Right lobe of liver (tissue), 4 donors: ENCODE results near the gene HNRNPLL.

Source experiments
- CTCF ChIP-seq, 4 donors: fragments of 200-600 bp in 3 of 4; fragments of 450-650 bp in 1 of 4; IDR thresholded peaks; one replicate each; pipeline versions ENCODE4 v1.5.1 to v1.8.0; 2016 to 2022; ENCODE audit warnings: antibody characterized with exemption in 4 of 4, mild to moderate bottlenecking in 2 of 4
- POLR2A ChIP-seq: fragments of 450-650 bp; IDR thresholded peaks from one replicate; pipeline ENCODE4 v1.6.1; 2017; ENCODE audit warnings: antibody characterized with exemption, mild to moderate bottlenecking
- donor health status: DM: no; HTN: no; CAD: no.
- donor health status: DM: no; HTN: no; CAD: no.
- donor health status: DM: no; HTN: yes; CAD: no.

DNA sequence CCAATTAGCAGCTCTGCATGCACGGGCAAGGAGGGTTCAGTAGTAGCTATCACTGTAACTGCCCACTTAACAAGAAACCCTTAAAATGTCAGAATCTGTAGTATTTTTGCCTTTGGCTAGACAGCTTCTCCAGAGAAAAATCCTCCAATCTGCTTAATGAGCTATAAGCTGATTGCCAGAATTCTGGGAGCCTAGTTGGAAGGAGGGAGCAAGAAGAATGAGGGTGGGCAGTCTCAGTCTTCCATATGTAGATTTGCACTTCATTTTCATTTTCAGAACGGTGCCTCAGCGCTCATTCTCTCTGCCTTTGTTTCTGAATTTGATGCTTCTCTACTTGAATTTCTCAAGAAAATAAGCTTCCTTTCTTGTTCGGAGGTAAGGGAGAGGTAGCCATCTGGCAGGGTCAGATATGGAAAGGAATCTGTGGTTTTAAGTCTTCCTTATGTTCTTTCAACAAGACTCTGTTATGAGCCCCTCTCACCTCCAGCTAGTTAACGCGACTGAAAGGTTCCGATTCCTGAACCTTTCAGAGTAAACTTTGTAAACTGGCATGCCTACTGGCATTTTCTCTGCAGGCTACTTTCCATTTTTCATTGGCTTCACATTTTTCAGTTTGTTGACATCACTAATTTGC is 53.5 kb downstream of the HNRNPLL start:
- TF ChIP-seq POLR2A: no peak
- TF ChIP-seq CTCF (IDR thresholded peaks at IDR 0.05): no peak
